SK-N-SH (cell line): Measurements from ENCODE around the gene CCR3. TPM values are rescaled to one million over a fixed set of nuclear protein-coding genes. Genes with fewer than 3 reads are reported as not detected.

Experiments
- CTCF ChIA-PET: fragments of 300-600, 350-600 bp; formaldehyde crosslinking; extraction: SDS; loops from one replicate; lab custom pipeline; 2021; lab: Yijun Ruan, JAX
- POLR2A ChIA-PET: fragments of 350-600 bp; sonication (Branson Sonifier 250); formaldehyde crosslinking; extraction: SDS; loops from one replicate; lab custom pipeline; 2020; ENCODE audit warnings: antibody characterized with exemption, inconsistent platforms; lab: Yijun Ruan, JAX
- DNase-seq: peaks from one replicate; pipeline ENCODE4 v3.0.0; 2012
- H2AFZ ChIP-seq: fragments of 200-600 bp; sonication (generic); 2 replicates; pipeline ENCODE4 v1.8.1; 2016; ENCODE audit warnings: antibody characterized with exemption, mild to moderate bottlenecking, low read depth
- H3F3A ChIP-seq: fragments of 200-600 bp; sonication (generic); replicated peaks from 2 replicates; pipeline ENCODE3; 2016; ENCODE audit warnings: antibody characterized with exemption, mild to moderate bottlenecking; ENCODE audit not compliant: insufficient read depth
- H3K27ac ChIP-seq, 2 experiments: fragments of 200-500 bp in 1 of 2; fragments of 200-600 bp in 1 of 2; sonication (Bioruptor generic) in 1 of 2; sonication (generic), shearing (Covaris generic) in 1 of 2; 2 replicates each; pipeline versions ENCODE4 v1.5.1 to v1.6.1; 2014 to 2016; ENCODE audit warnings: low read depth in 2 of 2, inconsistent platforms in 1 of 2, low read length in 1 of 2, mild to moderate bottlenecking in 1 of 2, mixed read lengths in 1 of 2
- H3K27me3 ChIP-seq: fragments of 200-600 bp; sonication (generic), shearing (Covaris generic); 2 replicates; pipeline ENCODE4 v1.6.1; 2016; ENCODE audit warnings: mixed run types; ENCODE audit not compliant: insufficient read depth
- H3K36me3 ChIP-seq, 2 experiments: fragments of 200-500 bp in 1 of 2; fragments of 200-600 bp in 1 of 2; sonication (Bioruptor generic) in 1 of 2; sonication (generic) in 1 of 2; replicated peaks in 1 of 2; 2 replicates each; pipeline versions ENCODE3 to v1.5.1; 2014 to 2016; ENCODE audit warnings: low read length in 1 of 2, mild to moderate bottlenecking in 1 of 2; ENCODE audit not compliant: insufficient read depth in 2 of 2, control insufficient read depth in 1 of 2
- H3K4me1 ChIP-seq, 2 experiments: fragments of 200-500 bp in 1 of 2; fragments of 200-600 bp in 1 of 2; sonication (Bioruptor generic) in 1 of 2; sonication (generic), shearing (Covaris generic) in 1 of 2; 2 replicates each; pipeline versions ENCODE4 v1.5.1 to v1.6.1; 2014 to 2016; ENCODE audit warnings: low read depth in 1 of 2, low read length in 1 of 2, mixed run types in 1 of 2; ENCODE audit not compliant: insufficient read depth in 2 of 2, control insufficient read depth in 1 of 2
- H3K4me2 ChIP-seq: fragments of 200-600 bp; sonication (generic), shearing (Covaris generic); 2 replicates; pipeline ENCODE4 v1.6.1; 2017; ENCODE audit warnings: mixed run types
- H3K4me3 ChIP-seq, 2 experiments: fragments of 200-500 bp in 1 of 2; fragments of 200-600 bp in 1 of 2; sonication (Bioruptor generic) in 1 of 2; sonication (generic), shearing (Covaris generic) in 1 of 2; 2 replicates each; pipeline versions ENCODE4 v1.5.1 to v1.8.1; 2014 to 2016; ENCODE audit warnings: low read depth in 2 of 2, inconsistent platforms in 1 of 2, low read length in 1 of 2, mild to moderate bottlenecking in 1 of 2, mixed read lengths in 1 of 2, moderate library complexity in 1 of 2
- H3K79me2 ChIP-seq: fragments of 200-600 bp; sonication (generic); 2 replicates; pipeline ENCODE4 v1.8.1; 2017; ENCODE audit warnings: mild to moderate bottlenecking; ENCODE audit not compliant: insufficient read depth
- H3K9ac ChIP-seq: fragments of 200-600 bp; sonication (generic); 2 replicates; pipeline ENCODE4 v1.6.1; 2017; ENCODE audit warnings: mixed run types
- H3K9me2 ChIP-seq: fragments of 200-600 bp; sonication (generic); 2 replicates; pipeline ENCODE4 v1.6.1; 2017; ENCODE audit warnings: mixed run types
- H3K9me3 ChIP-seq: fragments of 200-600 bp; sonication (generic); 2 replicates; pipeline ENCODE4 v1.6.1; 2017; ENCODE audit warnings: mixed run types, mild to moderate bottlenecking, moderate library complexity
- H4K20me1 ChIP-seq: fragments of 200-600 bp; sonication (generic); 2 replicates; pipeline ENCODE4 v1.6.1; 2017; ENCODE audit warnings: mild to moderate bottlenecking, mixed run types; ENCODE audit not compliant: insufficient read depth
- CHD2 ChIP-seq: fragments of 150-350 bp; IDR thresholded peaks from 2 replicates; pipeline ENCODE4 v1.6.1; 2018; ENCODE audit warnings: low read length; ENCODE audit not compliant: partially characterized antibody
- ELF1 ChIP-seq: IDR thresholded peaks from 2 replicates; pipeline ENCODE4 v1.4.0; 2012
- FOSL2 ChIP-seq: IDR thresholded peaks from 2 replicates; pipeline ENCODE4 v1.4.0; 2012; ENCODE audit warnings: low read depth, mild to moderate bottlenecking, moderate library complexity, borderline replicate concordance
- FOXM1 ChIP-seq: IDR thresholded peaks from 2 replicates; pipeline ENCODE4 v1.4.0; 2012; ENCODE audit warnings: low read depth, mild to moderate bottlenecking
- GATA2 ChIP-seq: sonication (generic); formaldehyde crosslinking; IDR thresholded peaks from 2 replicates; pipeline ENCODE4 v1.5.0; 2020; ENCODE audit warnings: mild to moderate bottlenecking, missing genetic modification reagents
- JUND ChIP-seq: IDR thresholded peaks from 2 replicates; pipeline ENCODE4 v1.4.0; 2012
- MAX ChIP-seq: IDR thresholded peaks from 2 replicates; pipeline ENCODE4 v1.4.0; 2012; ENCODE audit warnings: low read depth
- NFIC ChIP-seq: IDR thresholded peaks from 2 replicates; pipeline ENCODE4 v1.4.0; 2012; ENCODE audit warnings: borderline replicate concordance
- PBX3 ChIP-seq: IDR thresholded peaks from 2 replicates; pipeline ENCODE4; 2012
- SIN3A ChIP-seq: IDR thresholded peaks from 2 replicates; pipeline ENCODE4 v1.6.1; 2012; ENCODE audit warnings: low read depth, mild to moderate bottlenecking, low read length, moderate library complexity, borderline replicate concordance
- SMC3 ChIP-seq: IDR thresholded peaks from 2 replicates; pipeline ENCODE4 v1.6.1; 2012; ENCODE audit warnings: low read depth, low read length, improper control_type of control experiment
- TEAD4 ChIP-seq: IDR thresholded peaks from 2 replicates; pipeline ENCODE4 v1.4.0; 2012; ENCODE audit warnings: mild to moderate bottlenecking, borderline replicate concordance; ENCODE audit not compliant: insufficient read depth
- ZBTB33 ChIP-seq: IDR thresholded peaks from 2 replicates; pipeline ENCODE4 v1.4.0; 2012; ENCODE audit warnings: low read depth, borderline replicate concordance
- WGBS: methylation state at CpG from one replicate; pipeline ENCODE4 v1.1.6; 2017; ENCODE audit warnings: low lambda C conversion rate; 5-methylcytosine and 5-hydroxymethylcytosine counted together
- polyA plus RNA-seq, 3 experiments: library from polyadenylated mRNA; depleted of rRNA; stranded (reverse); fragments of >200 nt; gene quantifications; 2 replicates each; pipeline ENCODE4 v1.2.3, GENCODE V29; 2012
- TF ChIP-seq, protein P1 (sequence below): fragments of 150-350 bp; IDR thresholded peaks from 2 replicates; pipeline ENCODE4 v1.6.1; 2016; ENCODE audit warnings: mild to moderate bottlenecking, low read depth, low read length
- TF ChIP-seq, protein P2 (sequence below): IDR thresholded peaks from 2 replicates; pipeline ENCODE4 v1.4.0; 2012; ENCODE audit warnings: low read depth, borderline replicate concordance

The CCR3 gene
- polyA plus RNA-seq, 1 of the 3 experiments (the other 2 are of a cell fraction), result not detected

DNA sequence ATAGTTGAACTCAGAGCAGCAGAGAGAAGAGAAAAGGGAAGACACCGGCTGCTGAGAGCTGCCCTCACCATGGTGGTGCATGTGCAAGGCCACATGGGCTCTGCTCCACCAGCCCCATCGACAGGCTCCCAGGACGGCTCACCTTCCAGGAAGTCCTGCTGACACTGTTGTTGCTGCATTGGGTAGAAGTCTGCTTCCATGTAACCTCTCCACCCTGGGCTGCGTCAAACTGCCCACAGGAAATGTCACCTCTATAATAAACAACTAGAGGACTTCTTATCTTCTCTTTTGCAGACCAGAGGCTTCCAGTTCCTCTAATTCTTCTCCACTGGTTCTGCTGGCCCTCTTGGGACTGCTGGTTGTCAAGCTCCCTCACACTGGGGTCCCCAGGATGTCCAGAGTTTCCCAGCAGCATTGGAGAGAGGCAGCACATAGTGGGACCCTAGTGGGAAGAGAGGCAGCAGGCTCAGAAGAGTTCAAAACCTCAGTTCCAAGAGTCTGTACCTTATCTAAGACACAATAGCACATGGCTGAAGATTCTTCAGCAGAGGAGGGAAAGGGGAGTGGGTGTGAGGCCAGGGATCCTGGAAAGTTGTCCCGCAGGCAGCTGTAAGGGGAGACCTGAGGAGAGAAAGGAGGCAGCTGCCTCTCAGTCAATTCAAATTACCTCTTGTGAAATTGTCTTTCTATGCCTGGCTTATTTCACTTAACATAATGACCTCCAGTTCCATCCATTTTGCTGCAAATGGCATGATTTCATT, 5.8 kb upstream of the CCR3 start:
- Histone ChIP-seq H3K9me3 (no peaks in the 10 kb centered on the region), H3K36me3 (no peaks in the 10 kb centered on the region), H4K20me1 (no peaks in the 10 kb centered on the region), H2AFZ (no peak overlapping the region), H3K4me1 (no peaks in the 10 kb centered on the region), H3K79me2 (no peaks in the 10 kb centered on the region)
- WGBS, result 0% methylated on average over 5 of the region's 5 CpGs
- no peak for DNase-seq
- ChIA-PET POLR2A (no interaction called here), CTCF (no interaction called here)
- TF ChIP-seq, protein P1, sequence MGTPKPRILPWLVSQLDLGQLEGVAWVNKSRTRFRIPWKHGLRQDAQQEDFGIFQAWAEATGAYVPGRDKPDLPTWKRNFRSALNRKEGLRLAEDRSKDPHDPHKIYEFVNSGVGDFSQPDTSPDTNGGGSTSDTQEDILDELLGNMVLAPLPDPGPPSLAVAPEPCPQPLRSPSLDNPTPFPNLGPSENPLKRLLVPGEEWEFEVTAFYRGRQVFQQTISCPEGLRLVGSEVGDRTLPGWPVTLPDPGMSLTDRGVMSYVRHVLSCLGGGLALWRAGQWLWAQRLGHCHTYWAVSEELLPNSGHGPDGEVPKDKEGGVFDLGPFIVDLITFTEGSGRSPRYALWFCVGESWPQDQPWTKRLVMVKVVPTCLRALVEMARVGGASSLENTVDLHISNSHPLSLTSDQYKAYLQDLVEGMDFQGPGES, result no peak
- no peak for TF ChIP-seq MAX
- TF ChIP-seq TEAD4, result no peak
- TF ChIP-seq, protein P2, sequence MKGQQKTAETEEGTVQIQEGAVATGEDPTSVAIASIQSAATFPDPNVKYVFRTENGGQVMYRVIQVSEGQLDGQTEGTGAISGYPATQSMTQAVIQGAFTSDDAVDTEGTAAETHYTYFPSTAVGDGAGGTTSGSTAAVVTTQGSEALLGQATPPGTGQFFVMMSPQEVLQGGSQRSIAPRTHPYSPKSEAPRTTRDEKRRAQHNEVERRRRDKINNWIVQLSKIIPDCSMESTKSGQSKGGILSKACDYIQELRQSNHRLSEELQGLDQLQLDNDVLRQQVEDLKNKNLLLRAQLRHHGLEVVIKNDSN, result no peak
- TF ChIP-seq ELF1, result no peak
- TF ChIP-seq JUND, result no peak
- no peak for TF ChIP-seq PBX3
- TF ChIP-seq SIN3A, result no peak
- no peak for TF ChIP-seq SMC3
- TF ChIP-seq NFIC, result no peak
- TF ChIP-seq GATA2 (CRISPR knock-in tag), result no peak
- TF ChIP-seq CHD2, result no peak
- no peak for TF ChIP-seq FOXM1
- TF ChIP-seq FOSL2, result no peak
- no peak for TF ChIP-seq ZBTB33
- TF ChIP-seq, all 33 proteins: peak for 0
- Histone ChIP-seq H3K9ac (no peak overlapping the region), H3F3A (no peaks in the 10 kb centered on the region), H3K27ac (no peak overlapping the region), H3K27me3 (peaks cover 11% of the 10 kb centered on the region), H3K9me2 (no peaks in the 10 kb centered on the region), H3K4me2 (no peak overlapping the region), H3K4me3 (no peak overlapping the region)
